NCI-H1092 (cell line): ENCODE measurements around the gene YIPF2.
"Not testable (repeated sequence)": the region's sequence is repeated elsewhere in the genome, so short reads cannot be mapped to it uniquely, and the experiment has no call there.

ENCODE experiments used
- DNase-seq: peaks from one replicate; lab custom pipeline; 2025; lab: John Stamatoyannopoulos, UW

YIPF2 gene

GRCh38 chr19:10928563-10929401, at the start of gene YIPF2, which contains the start of gene TIMM29:
Gene YIPF2, minus strand, starts transcription at chr19:10928639. Its CDS starts 229 bp downstream, at chr19:10928410.
Gene TIMM29, plus strand, starts transcription at chr19:10928811. Its CDS starts 12 bp downstream, at chr19:10928823.
- peak; percentile 98 for DNase-seq

- DNase-seq = no peak
Measured at GRCh38 chr19:10977742-10978092, 49.3 kb upstream of the YIPF2 start.

GRCh38 chr19:10976131-10976892, 47.9 kb upstream of the YIPF2 start:
- DNase-seq = no peak

GRCh38 chr19:10975374-10976130, 47.1 kb upstream of the YIPF2 start:
- DNase-seq = no peak

GRCh38 chr19:10971107-10971726, 42.8 kb upstream of the YIPF2 start:
- no peak for DNase-seq

- no peak for DNase-seq
Measured at GRCh38 chr19:10968527-10969135, 40.2 kb upstream of the YIPF2 start.

GRCh38 chr19:10966809-10967208, 38.4 kb upstream of the YIPF2 start:
- DNase-seq = no peak

GRCh38 chr19:10965398-10965797, 37.0 kb upstream of the YIPF2 start:
- no peak for DNase-seq

GRCh38 chr19:10964903-10965302, 36.5 kb upstream of the YIPF2 start:
- no peak for DNase-seq

- no peak for DNase-seq
Measured at GRCh38 chr19:10963865-10964264, 35.4 kb upstream of the YIPF2 start.

- DNase-seq = no peak
Measured at GRCh38 chr19:10962863-10963262, 34.4 kb upstream of the YIPF2 start.

- no peak for DNase-seq
Measured at GRCh38 chr19:10961073-10961860, 32.8 kb upstream of the YIPF2 start.

GRCh38 chr19:10960314-10961072, 32.1 kb upstream of the YIPF2 start, which contains the start of gene SMARCA4:
Gene SMARCA4, plus strand, starts transcription at chr19:10961030. Its CDS starts 23,122 bp downstream, at chr19:10984152.
- peak; percentile 95 for DNase-seq

GRCh38 chr19:10959277-10959968, 31.0 kb upstream of the YIPF2 start:
- DNase-seq = not testable (repeated sequence)

- no peak for DNase-seq
Measured at GRCh38 chr19:10952809-10953208, 24.4 kb upstream of the YIPF2 start.

GRCh38 chr19:10946958-10947657, 18.7 kb upstream of the YIPF2 start:
- no peak for DNase-seq

- DNase-seq = no peak
Measured at GRCh38 chr19:10945264-10945663, 16.8 kb upstream of the YIPF2 start.

GRCh38 chr19:10943412-10943811, 15.0 kb upstream of the YIPF2 start:
- DNase-seq = not testable (repeated sequence)
